ENCODE data around the gene SERGEF. TPM values are rescaled to one million over a fixed set of nuclear protein-coding genes. Genes with fewer than 3 reads are reported as not detected.

SERGEF gene
- total RNA-seq, 2 experiments from 2014 or later, result 40.2 to 41.7 TPM

DNA sequence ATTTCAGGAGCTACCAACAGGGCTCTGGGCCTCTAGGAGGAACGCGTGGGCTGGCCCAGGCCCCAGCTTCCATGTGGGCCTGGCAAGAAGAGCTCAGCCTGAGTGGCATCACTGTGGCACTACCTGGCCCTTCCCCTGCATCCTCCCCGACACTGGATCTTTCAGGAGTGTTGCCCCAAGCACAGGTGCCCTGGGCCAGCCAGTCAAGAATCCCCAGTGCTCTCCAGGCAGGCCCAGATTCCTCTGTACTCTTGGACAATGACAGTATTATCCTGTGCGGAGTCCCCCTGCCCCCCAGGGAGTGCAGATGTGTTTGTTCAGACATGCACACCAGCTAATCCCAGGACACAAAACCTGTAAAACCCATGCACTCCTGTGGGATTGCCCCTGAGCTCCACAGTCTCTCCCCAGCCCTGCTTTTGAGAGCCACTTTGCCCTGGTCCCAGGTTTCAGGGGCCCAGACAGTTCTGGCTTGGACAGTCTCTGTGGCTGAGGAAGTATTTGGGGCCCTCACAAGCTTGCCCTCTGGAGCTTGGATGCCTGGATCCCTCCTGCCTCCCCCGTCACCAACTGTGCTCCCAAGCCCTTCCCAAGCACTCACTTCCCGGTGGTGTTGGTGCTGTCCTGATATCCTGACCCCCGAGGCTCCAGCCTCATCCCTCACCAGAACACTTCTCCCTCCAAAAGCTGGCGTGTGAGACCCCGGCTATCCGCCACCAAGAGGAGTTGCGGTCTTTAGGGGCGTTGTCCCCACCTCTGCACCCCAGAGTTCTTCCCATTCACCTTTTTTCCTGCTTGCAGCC lies 238.4 kb downstream of the SERGEF start:
- H3K9me3 Mint-ChIP-seq, result no peaks in the 10 kb centered on the region
- intact Hi-C loops (cut with micrococcal nuclease), result no loop called here

GRCh38 chr11:17773674-17774073 lies 239.2 kb downstream of the SERGEF start:
- no peaks in the 10 kb centered on the region for H3K9me3 Mint-ChIP-seq
- H3K36me3 Mint-ChIP-seq (ENCODE audit: low read depth), result no peaks in the 10 kb centered on the region
- H3K4me3 Mint-ChIP-seq, result no peak overlapping the region
- H3K27ac Mint-ChIP-seq, result no peak overlapping the region
- CTCF ChIA-PET, result interaction anchor here (1.4 kb wide), 1 partner anchor 42 kb away, joined by 3 read pairs; no protein-coding TSS in a partner anchor
- H3K27me3 Mint-ChIP-seq (ENCODE audit: low read depth), result no peaks in the 10 kb centered on the region
- no peak for DNase-seq
- H3K4me1 Mint-ChIP-seq (ENCODE audit: low read depth), result no peaks in the 10 kb centered on the region
- intact Hi-C loops (cut with micrococcal nuclease), result no loop called here

More for the DNA sequence above, 238.4 kb downstream of the SERGEF start:
- H3K4me3 Mint-ChIP-seq, result no peak overlapping the region
- CTCF ChIA-PET, result interaction anchor here (1.4 kb wide), 1 partner anchor 43 kb away, joined by 3 read pairs; no protein-coding TSS in a partner anchor
- H3K27me3 Mint-ChIP-seq (ENCODE audit: low read depth), result no peaks in the 10 kb centered on the region
- no peaks in the 10 kb centered on the region for H3K4me1 Mint-ChIP-seq (ENCODE audit: low read depth)
- H3K36me3 Mint-ChIP-seq (ENCODE audit: low read depth), result no peaks in the 10 kb centered on the region
- no peak overlapping the region for H3K27ac Mint-ChIP-seq
- no peak for DNase-seq

DNA sequence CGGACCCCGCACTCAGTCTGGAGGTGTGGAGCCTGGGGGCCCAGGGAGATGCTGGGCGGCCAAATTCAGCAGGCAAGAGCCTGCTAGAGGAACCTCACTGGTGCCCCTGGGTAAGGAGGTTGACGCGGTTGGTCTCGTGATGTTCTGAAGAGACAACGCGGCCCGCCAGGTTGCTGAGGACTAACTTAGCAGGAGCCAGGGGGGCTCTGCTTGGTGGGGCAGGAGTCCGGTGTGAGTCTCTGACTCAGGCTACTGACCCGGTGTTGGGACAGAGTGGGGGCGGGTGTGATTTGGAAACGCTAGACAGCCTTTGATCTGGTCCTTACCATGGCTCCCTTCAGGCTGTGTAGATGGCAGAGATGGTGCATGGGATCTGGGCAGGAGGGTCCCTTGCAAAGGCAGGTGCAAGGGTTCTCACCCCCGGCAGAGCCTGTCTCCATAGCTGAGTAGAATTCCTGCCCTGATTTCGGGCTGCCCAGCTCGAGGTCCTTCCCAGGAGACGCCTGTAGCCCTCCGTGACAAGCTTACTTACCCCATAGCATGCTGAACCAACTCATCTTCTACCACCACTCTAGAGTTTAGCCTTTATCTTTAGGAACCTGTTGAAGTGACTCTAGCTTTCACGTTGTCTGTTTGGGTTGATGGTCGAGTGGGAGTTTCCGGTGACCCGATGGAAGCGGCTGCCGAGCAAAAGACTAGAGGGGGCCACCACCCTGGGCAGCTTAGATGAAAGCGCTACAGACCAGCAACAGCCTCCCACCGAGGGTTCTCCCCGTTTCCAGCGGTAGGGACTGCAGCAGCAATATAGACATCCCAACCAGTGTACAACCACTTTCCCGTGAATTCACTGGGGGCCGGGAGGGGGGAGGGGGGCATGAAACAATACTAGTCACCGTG lies 239.9 kb downstream of the SERGEF start:
- CTCF ChIA-PET, result interaction anchor here (1.4 kb wide), 1 partner anchor 42 kb away, joined by 3 read pairs; no protein-coding TSS in a partner anchor
- no peak overlapping the region for H3K4me3 Mint-ChIP-seq
- intact Hi-C loops (cut with micrococcal nuclease), result no loop called here
- H3K27me3 Mint-ChIP-seq (ENCODE audit: low read depth), result no peaks in the 10 kb centered on the region
- no peak for DNase-seq
- H3K9me3 Mint-ChIP-seq, result no peaks in the 10 kb centered on the region
- no peak overlapping the region for H3K27ac Mint-ChIP-seq
- no peaks in the 10 kb centered on the region for H3K36me3 Mint-ChIP-seq (ENCODE audit: low read depth)
- no peaks in the 10 kb centered on the region for H3K4me1 Mint-ChIP-seq (ENCODE audit: low read depth)

DNA sequence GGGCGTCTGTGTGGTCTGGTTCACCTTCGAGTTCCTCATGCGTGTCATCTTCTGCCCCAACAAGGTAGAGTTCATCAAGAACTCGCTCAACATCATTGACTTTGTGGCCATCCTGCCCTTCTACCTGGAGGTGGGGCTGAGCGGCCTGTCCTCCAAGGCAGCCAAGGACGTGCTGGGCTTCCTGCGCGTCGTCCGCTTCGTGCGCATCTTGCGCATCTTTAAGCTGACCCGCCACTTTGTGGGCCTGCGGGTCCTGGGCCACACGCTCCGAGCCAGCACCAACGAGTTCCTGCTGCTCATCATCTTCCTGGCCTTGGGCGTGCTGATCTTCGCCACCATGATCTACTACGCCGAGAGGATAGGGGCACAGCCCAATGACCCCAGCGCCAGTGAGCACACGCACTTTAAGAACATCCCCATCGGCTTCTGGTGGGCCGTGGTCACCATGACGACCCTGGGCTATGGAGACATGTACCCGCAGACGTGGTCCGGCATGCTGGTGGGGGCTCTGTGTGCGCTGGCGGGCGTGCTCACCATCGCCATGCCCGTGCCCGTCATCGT lies 240.9 kb downstream of the SERGEF start:
- H3K9me3 Mint-ChIP-seq, result no peaks in the 10 kb centered on the region
- no peaks in the 10 kb centered on the region for H3K4me1 Mint-ChIP-seq (ENCODE audit: low read depth)
- H3K4me3 Mint-ChIP-seq, result no peak overlapping the region
- H3K27me3 Mint-ChIP-seq (ENCODE audit: low read depth), result no peaks in the 10 kb centered on the region
- H3K27ac Mint-ChIP-seq, result no peak overlapping the region
- CTCF ChIA-PET, result no interaction called here
- H3K36me3 Mint-ChIP-seq (ENCODE audit: low read depth), result no peaks in the 10 kb centered on the region
- DNase-seq, result no peak
- intact Hi-C loops (cut with micrococcal nuclease), result no loop called here

GRCh38 chr11:17771415-17771814 lies 241.4 kb downstream of the SERGEF start:
- H3K9me3 Mint-ChIP-seq, result no peaks in the 10 kb centered on the region
- no peak overlapping the region for H3K27ac Mint-ChIP-seq
- H3K4me3 Mint-ChIP-seq, result no peak overlapping the region
- CTCF ChIA-PET, result interaction anchor here (1.2 kb wide), 1 partner anchor 9 kb away, joined by 3 read pairs; no protein-coding TSS in a partner anchor
- no peaks in the 10 kb centered on the region for H3K4me1 Mint-ChIP-seq (ENCODE audit: low read depth)
- H3K27me3 Mint-ChIP-seq (ENCODE audit: low read depth), result no peaks in the 10 kb centered on the region
- no peaks in the 10 kb centered on the region for H3K36me3 Mint-ChIP-seq (ENCODE audit: low read depth)
- no peak for DNase-seq
- intact Hi-C loops (cut with micrococcal nuclease), result no loop called here

- CTCF ChIA-PET, result interaction anchor here (1.2 kb wide), 1 partner anchor 8 kb away, joined by 3 read pairs; no protein-coding TSS in a partner anchor
These were observed 241.9 kb downstream of the SERGEF start for GRCh38 chr11:17770917-17771316.

DNA sequence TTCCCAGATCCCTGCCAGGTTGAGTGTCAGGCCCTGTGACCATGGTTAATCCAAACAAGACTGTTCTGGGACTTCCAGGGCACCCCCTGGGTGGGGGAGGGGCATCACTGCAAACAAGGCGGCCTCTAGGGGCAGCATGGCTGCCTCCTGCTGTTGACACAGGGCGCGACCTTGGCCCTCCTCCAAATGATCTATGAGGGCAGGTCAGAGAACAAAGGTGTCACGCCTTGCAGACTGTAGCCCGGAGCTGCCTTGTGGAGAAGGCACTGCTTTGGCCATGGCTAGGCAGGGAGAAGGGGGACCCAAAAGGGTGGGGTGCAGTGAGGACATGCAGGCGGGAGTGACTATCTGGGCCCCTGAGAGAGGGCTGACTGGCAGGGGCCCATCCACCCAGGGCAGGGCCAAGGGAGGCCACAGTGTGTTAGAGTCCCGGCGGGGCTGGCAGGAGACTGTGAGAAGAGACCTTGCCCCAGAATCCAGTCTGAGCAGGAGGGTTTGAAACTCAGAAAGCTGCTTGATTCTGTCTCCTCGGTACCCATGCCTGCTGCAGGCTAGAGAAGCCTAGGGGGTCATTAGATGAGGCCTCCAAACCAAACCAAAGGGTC lies 242.7 kb downstream of the SERGEF start:
- no peak overlapping the region for H3K27ac Mint-ChIP-seq
- no peak overlapping the region for H3K4me3 Mint-ChIP-seq
- no peaks in the 10 kb centered on the region for H3K4me1 Mint-ChIP-seq (ENCODE audit: low read depth)
- H3K36me3 Mint-ChIP-seq (ENCODE audit: low read depth), result no peaks in the 10 kb centered on the region
- no peaks in the 10 kb centered on the region for H3K27me3 Mint-ChIP-seq (ENCODE audit: low read depth)
- no peaks in the 10 kb centered on the region for H3K9me3 Mint-ChIP-seq
- intact Hi-C loops (cut with micrococcal nuclease), result no loop called here
- DNase-seq, result no peak
- CTCF ChIA-PET, result interaction anchor here (1.2 kb wide), 1 partner anchor 8 kb away, joined by 3 read pairs; no protein-coding TSS in a partner anchor

More at GRCh38 chr11:17770917-17771316, 241.9 kb downstream of the SERGEF start:
- Mint-ChIP-seq H3K27ac (no peak overlapping the region), H3K27me3 (ENCODE audit: low read depth) (no peaks in the 10 kb centered on the region), H3K9me3 (no peaks in the 10 kb centered on the region), H3K4me1 (ENCODE audit: low read depth) (no peaks in the 10 kb centered on the region), H3K4me3 (no peak overlapping the region), H3K36me3 (ENCODE audit: low read depth) (no peaks in the 10 kb centered on the region)
- no peak for DNase-seq
- intact Hi-C loops (cut with micrococcal nuclease), result no loop called here

DNA sequence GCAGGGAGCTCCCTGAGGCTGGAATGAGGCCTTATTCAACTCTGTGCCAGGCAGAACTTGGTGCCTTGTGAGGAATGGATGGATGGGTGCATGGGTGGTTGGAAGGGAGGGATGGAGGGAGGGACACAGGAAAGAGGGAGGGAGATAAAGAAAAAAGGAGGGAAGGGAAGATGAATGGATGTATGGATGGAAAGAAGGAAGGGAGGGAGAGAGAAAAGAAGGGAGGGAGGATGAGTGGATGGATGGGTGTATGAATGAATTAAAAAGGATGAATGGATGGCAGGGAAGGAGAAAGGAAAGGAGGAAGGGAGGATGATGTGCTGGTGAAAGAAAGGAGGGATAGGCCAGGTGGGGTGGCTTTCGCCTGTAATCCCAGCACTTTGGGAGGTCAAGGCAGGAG lies 243.6 kb downstream of the SERGEF start:
- CTCF ChIA-PET, result no interaction called here
- intact Hi-C loops (cut with micrococcal nuclease), result no loop called here
- Mint-ChIP-seq H3K27ac (no peak overlapping the region), H3K36me3 (ENCODE audit: low read depth) (no peaks in the 10 kb centered on the region), H3K4me1 (ENCODE audit: low read depth) (no peaks in the 10 kb centered on the region), H3K27me3 (ENCODE audit: low read depth) (no peaks in the 10 kb centered on the region), H3K9me3 (no peaks in the 10 kb centered on the region), H3K4me3 (no peak overlapping the region)
- DNase-seq, result no peak

- no peak overlapping the region for H3K4me3 Mint-ChIP-seq
- CTCF ChIA-PET, result interaction anchor here (0.7 to 1.6 kb wide), 2 partner anchors 37 to 170 kb away, joined by 3 to 5 read pairs; no protein-coding TSS in a partner anchor
- H3K9me3 Mint-ChIP-seq, result no peaks in the 10 kb centered on the region
These were observed 244.3 kb downstream of the SERGEF start for GRCh38 chr11:17768547-17768946.

DNA sequence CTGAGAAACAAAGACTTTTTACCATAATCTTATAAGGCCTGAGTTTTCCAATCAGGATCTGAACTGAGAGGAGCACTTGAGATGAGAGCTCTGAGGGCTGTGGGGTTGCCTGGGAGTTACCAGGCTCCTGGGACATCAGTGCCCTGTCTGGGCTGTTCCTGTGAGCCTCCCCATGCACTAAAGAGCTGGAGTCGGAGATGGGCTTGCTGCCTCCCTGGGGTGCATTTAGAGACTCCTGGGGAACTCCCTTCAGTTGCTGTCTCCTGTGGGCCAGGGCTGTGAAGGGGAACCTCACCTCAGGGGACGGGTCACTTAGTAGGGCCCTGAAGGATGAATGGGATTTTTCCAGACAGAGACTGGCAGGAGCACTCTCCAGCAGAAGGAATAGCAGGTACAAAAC lies 244.9 kb downstream of the SERGEF start:
- DNase-seq, result no peak
- Mint-ChIP-seq H3K27me3 (ENCODE audit: low read depth) (no peaks in the 10 kb centered on the region), H3K36me3 (ENCODE audit: low read depth) (no peaks in the 10 kb centered on the region), H3K9me3 (no peaks in the 10 kb centered on the region), H3K27ac (no peak overlapping the region), H3K4me3 (no peak overlapping the region), H3K4me1 (ENCODE audit: low read depth) (no peaks in the 10 kb centered on the region)
- intact Hi-C loops (cut with micrococcal nuclease), result no loop called here
- CTCF ChIA-PET, result interaction anchor here (1.6 kb wide), 1 partner anchor 37 kb away, joined by 5 read pairs; no protein-coding TSS in a partner anchor

More at GRCh38 chr11:17768547-17768946, 244.3 kb downstream of the SERGEF start:
- H3K27me3 Mint-ChIP-seq (ENCODE audit: low read depth), result no peaks in the 10 kb centered on the region
- no peaks in the 10 kb centered on the region for H3K36me3 Mint-ChIP-seq (ENCODE audit: low read depth)
- H3K4me1 Mint-ChIP-seq (ENCODE audit: low read depth), result no peaks in the 10 kb centered on the region
- intact Hi-C loops (cut with micrococcal nuclease), result no loop called here
- no peak overlapping the region for H3K27ac Mint-ChIP-seq
- DNase-seq, result no peak

DNA sequence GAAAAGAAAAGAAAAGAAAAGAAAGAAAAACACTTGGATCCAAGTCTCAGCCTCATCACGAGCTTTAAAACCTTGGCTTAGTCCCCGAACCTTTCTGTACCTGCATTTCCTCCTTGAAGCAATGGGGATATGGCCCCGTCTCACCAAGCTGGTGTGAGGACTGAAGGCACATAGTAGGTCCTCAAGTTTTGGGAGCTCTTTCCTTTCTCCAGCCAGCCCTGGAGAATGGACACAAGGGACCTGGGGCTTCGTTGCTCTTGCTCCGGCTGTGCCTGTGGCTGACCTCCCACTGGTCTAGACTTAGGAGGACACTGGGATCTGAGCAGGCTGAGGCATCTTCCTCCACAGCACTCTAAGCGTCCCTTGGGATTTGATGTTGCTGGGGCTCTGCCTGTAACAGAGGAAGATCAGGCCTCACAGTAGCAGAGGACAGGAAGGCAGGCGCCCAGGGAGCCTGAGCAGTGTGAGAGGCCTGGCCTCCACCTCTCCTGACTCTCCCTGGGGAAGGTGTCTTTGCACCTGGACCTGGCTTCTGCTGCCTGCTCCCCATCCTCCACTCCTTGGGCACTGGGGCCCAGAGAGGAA lies 245.5 kb downstream of the SERGEF start:
- Mint-ChIP-seq H3K36me3 (ENCODE audit: low read depth) (no peaks in the 10 kb centered on the region), H3K27ac (no peak overlapping the region), H3K9me3 (no peaks in the 10 kb centered on the region), H3K27me3 (ENCODE audit: low read depth) (no peaks in the 10 kb centered on the region), H3K4me1 (ENCODE audit: low read depth) (no peaks in the 10 kb centered on the region), H3K4me3 (no peak overlapping the region)
- intact Hi-C loops (cut with micrococcal nuclease), result no loop called here
- CTCF ChIA-PET, result interaction anchor here (0.7 to 1.6 kb wide), 2 partner anchors 36 to 889 kb away, joined by 3 to 5 read pairs; no protein-coding TSS in a partner anchor
- no peak for DNase-seq
